GM12878 (cell line): Measurements from ENCODE around the gene ELP1. TPM values are rescaled to one million over a fixed set of nuclear protein-coding genes. Genes with fewer than 3 reads are reported as not detected.

Experiments
- ATAC-seq: fragments of 200-7000 bp; cut with Tn5 transposase; 3 replicates; pipeline ENCODE4 v1.9.1; 2020; ENCODE audit warnings: mild to moderate bottlenecking, moderate library complexity
- BruUV-seq: library from RNA; stranded (reverse); fragments of 400-500 nt; replicated peaks from 2 replicates; lab custom pipeline; 2021; lab: Mats Ljungman, UMichigan
- CTCF ChIA-PET: fragments of 300-600 bp; sonication (Branson Sonifier 250); formaldehyde crosslinking; extraction: SDS; loops from one replicate; lab custom pipeline; 2021; ENCODE audit warnings: inconsistent platforms; lab: Yijun Ruan, JAX
- POLR2A ChIA-PET: fragments of 350-600 bp; formaldehyde crosslinking; extraction: SDS; loops from one replicate; lab custom pipeline; 2021; ENCODE audit warnings: inconsistent platforms; lab: Charles Lee
- RAD21 ChIA-PET: fragments of 300-600 bp; sonication (Branson Sonifier 250); formaldehyde crosslinking; loops from one replicate; lab custom pipeline; 2023; ENCODE audit warnings: antibody characterized with exemption; ENCODE audit not compliant: unreplicated experiment; lab: Charles Lee
- SMC1A ChIA-PET: fragments of 300-600 bp; sonication (Branson Sonifier 250); formaldehyde crosslinking; loops from one replicate; lab custom pipeline; 2023; ENCODE audit not compliant: unreplicated experiment, uncharacterized antibody; lab: Charles Lee
- DNase-seq: peaks from one replicate; pipeline ENCODE4 v3.0.0-alpha.2; 2011; ENCODE audit warnings: low read depth, low spot score
- FAIRE-seq: peaks from 3 replicates; lab custom pipeline; 2011; peaks lifted over from hg19 to GRCh38; lab: Jason Lieb, UNC
- H2AFZ ChIP-seq: 2 replicates; pipeline ENCODE4 v1.6.0; 2011; ENCODE audit warnings: low read depth, low read length, control low read depth; ENCODE audit not compliant: control insufficient read depth
- H3K27ac ChIP-seq: 2 replicates; pipeline ENCODE4 v1.5.1; 2011; ENCODE audit warnings: control low read depth; ENCODE audit not compliant: control insufficient read depth, insufficient read depth
- H3K27me3 ChIP-seq, 2 experiments: replicated peaks in 1 of 2; 2 replicates each; pipeline versions ENCODE4 v1.6.0 to v1.6.1; 2011; ENCODE audit warnings: low read length in 1 of 2; ENCODE audit not compliant: control insufficient read depth in 2 of 2, insufficient read depth in 2 of 2
- H3K36me3 ChIP-seq, 2 experiments: 2 replicates each; pipeline ENCODE4 v1.5.1; 2011; ENCODE audit warnings: low read length in 1 of 2; ENCODE audit not compliant: control insufficient read depth in 2 of 2, insufficient read depth in 2 of 2
- H3K4me1 ChIP-seq: 2 replicates; pipeline ENCODE4 v1.6.1; 2011; ENCODE audit warnings: mild to moderate bottlenecking, low read length, moderate library complexity, mixed read lengths; ENCODE audit not compliant: control insufficient read depth, insufficient read depth
- H3K4me2 ChIP-seq: 2 replicates; pipeline ENCODE4 v1.6.0; 2011; ENCODE audit warnings: control low read depth; ENCODE audit not compliant: control insufficient read depth, insufficient read depth
- H3K4me3 ChIP-seq: fragments of 200-600 bp; sonication (generic); 2 replicates; pipeline ENCODE4 v1.5.1; 2016
- H3K79me2 ChIP-seq: 2 replicates; pipeline ENCODE4 v1.6.0; 2011; ENCODE audit warnings: low read length; ENCODE audit not compliant: control insufficient read depth, insufficient read depth
- H3K9ac ChIP-seq: 2 replicates; pipeline ENCODE4 v1.8.0; 2011; ENCODE audit warnings: low read length, control low read depth, mixed read lengths; ENCODE audit not compliant: control insufficient read depth, insufficient read depth
- H3K9me3 ChIP-seq: replicated peaks from 3 replicates; pipeline ENCODE4 v1.5.1; 2011; ENCODE audit warnings: mild to moderate bottlenecking, low read length; ENCODE audit not compliant: control insufficient read depth, insufficient read depth
- H4K20me1 ChIP-seq: 2 replicates; pipeline ENCODE4 v1.6.0; 2011; ENCODE audit not compliant: control insufficient read depth, insufficient read depth
- GATAD2B ChIP-seq: fragments of 450-650 bp; conservative IDR thresholded peaks from 2 replicates; pipeline ENCODE4 v1.6.1; 2017; ENCODE audit warnings: low read depth, mild to moderate bottlenecking, moderate library complexity
- HDAC2 ChIP-seq: fragments of 200-600 bp; sonication (generic); IDR thresholded peaks from 2 replicates; pipeline ENCODE4 v1.6.1; 2017
- MTA2 ChIP-seq: fragments of 450-650 bp; IDR thresholded peaks from 2 replicates; pipeline ENCODE4 v1.6.1; 2016; ENCODE audit warnings: low read depth, mild to moderate bottlenecking, moderate library complexity
- MXI1 ChIP-seq: fragments of 150-350 bp; IDR thresholded peaks from 2 replicates; pipeline ENCODE4 v1.6.1; 2011; ENCODE audit warnings: low read depth, mild to moderate bottlenecking, inconsistent platforms, low read length, improper control_type of control experiment
- NR2C1 ChIP-seq: fragments of 450-650 bp; IDR thresholded peaks from 2 replicates; pipeline ENCODE4 v1.6.1; 2017; ENCODE audit warnings: antibody characterized with exemption, mild to moderate bottlenecking, moderate library complexity
- TCF12 ChIP-seq: IDR thresholded peaks from 2 replicates; pipeline ENCODE4 v1.6.1; 2011; ENCODE audit warnings: low read depth, mild to moderate bottlenecking, low read length
- WGBS: methylation state at CpG from one replicate; pipeline ENCODE4 v1.1.6; 2016; ENCODE audit warnings: low lambda C conversion rate; ENCODE audit not compliant: insufficient replicate concordance, insufficient coverage; ENCODE audit errors: missing lambda C conversion rate; 5-methylcytosine and 5-hydroxymethylcytosine counted together
- in situ Hi-C: fragments of 300-500 bp; cut with MboI; formaldehyde crosslinking; loops from 9 replicates; pipeline ENCODE4 v1.14.3; 2018; ENCODE audit warnings: mixed read lengths
- intact Hi-C: fragments of 100-400 bp; cut with micrococcal nuclease; formaldehyde crosslinking; loops from one replicate; pipeline ENCODE4 v1.14.2; 2022; ENCODE audit not compliant: unreplicated experiment
- polyA plus RNA-seq, 11 experiments: library from polyadenylated mRNA; depleted of rRNA in 4 of 11; unstranded in 6 of 11; stranded (reverse) in 5 of 11; fragments of >200 nt; fragmentation: Nextera tagmentation in 4 of 11; fragmentation: Illumina TruSeq in 1 of 11; extraction: Ambion mirVana in 4 of 11; extraction: Trizol in 1 of 11; gene quantifications; 1 replicate in 1 of 11; 2 replicates in 10 of 11; pipeline versions ENCODE4 v1.2.1 to v1.2.3, GENCODE V29; 2011 to 2016; ENCODE audit warnings: inconsistent platforms in 2 of 11, missing spikeins in 2 of 11, low read depth in 1 of 11
- total RNA-seq, 4 experiments: library from RNA; depleted of rRNA in 3 of 4; stranded (reverse); fragments of >200 nt in 3 of 4; fragmentation: Illumina TruSeq in 1 of 4; extraction: Trizol in 1 of 4; gene quantifications; 2 replicates each; pipeline versions ENCODE4 v1.2.1 to v1.2.3, GENCODE V29; 2013 to 2021
- TF ChIP-seq, protein P1 (sequence below): fragments of 150-350 bp; IDR thresholded peaks from 2 replicates; pipeline ENCODE4 v1.6.1; 2014; ENCODE audit warnings: mild to moderate bottlenecking, low read depth, low read length
- TF ChIP-seq, protein P2 (sequence below): fragments of 450-650 bp; formaldehyde crosslinking; IDR thresholded peaks from 2 replicates; pipeline ENCODE4 v1.5.0; 2022; ENCODE audit warnings: mild to moderate bottlenecking, missing genetic modification characterization

The ELP1 gene
- total and polyA plus RNA-seq, 10 of the 15 experiments (the other 5 are each of a cell fraction or from before 2014, with no cell fraction given), result 9.7 to 29.9 (median 26.0) TPM

DNA sequence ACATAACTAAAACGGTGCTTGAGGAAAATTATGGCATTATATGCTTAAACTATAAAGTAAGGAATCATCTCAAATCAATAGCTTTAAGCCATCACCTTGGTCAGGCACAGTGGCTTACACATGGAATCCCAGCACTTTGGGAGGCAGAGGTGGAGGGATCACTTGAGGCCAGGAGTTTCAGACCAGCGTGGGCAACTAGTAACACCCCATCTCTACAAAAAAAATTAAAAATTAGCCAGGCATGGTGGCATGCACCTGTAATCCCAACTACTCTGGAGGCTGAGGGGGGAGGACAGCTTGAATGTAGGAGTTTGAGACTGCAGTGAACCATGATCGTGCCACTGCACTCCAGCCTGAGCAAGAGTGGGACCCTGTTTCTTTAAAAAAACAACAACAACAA lies 49.2 kb downstream of the ELP1 start (continued):
- TF ChIP-seq NR2C1 (no peak), MTA2 (no peak)
- TF ChIP-seq, protein P1, sequence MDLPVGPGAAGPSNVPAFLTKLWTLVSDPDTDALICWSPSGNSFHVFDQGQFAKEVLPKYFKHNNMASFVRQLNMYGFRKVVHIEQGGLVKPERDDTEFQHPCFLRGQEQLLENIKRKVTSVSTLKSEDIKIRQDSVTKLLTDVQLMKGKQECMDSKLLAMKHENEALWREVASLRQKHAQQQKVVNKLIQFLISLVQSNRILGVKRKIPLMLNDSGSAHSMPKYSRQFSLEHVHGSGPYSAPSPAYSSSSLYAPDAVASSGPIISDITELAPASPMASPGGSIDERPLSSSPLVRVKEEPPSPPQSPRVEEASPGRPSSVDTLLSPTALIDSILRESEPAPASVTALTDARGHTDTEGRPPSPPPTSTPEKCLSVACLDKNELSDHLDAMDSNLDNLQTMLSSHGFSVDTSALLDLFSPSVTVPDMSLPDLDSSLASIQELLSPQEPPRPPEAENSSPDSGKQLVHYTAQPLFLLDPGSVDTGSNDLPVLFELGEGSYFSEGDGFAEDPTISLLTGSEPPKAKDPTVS, result no peak
- TF ChIP-seq, protein P2, sequence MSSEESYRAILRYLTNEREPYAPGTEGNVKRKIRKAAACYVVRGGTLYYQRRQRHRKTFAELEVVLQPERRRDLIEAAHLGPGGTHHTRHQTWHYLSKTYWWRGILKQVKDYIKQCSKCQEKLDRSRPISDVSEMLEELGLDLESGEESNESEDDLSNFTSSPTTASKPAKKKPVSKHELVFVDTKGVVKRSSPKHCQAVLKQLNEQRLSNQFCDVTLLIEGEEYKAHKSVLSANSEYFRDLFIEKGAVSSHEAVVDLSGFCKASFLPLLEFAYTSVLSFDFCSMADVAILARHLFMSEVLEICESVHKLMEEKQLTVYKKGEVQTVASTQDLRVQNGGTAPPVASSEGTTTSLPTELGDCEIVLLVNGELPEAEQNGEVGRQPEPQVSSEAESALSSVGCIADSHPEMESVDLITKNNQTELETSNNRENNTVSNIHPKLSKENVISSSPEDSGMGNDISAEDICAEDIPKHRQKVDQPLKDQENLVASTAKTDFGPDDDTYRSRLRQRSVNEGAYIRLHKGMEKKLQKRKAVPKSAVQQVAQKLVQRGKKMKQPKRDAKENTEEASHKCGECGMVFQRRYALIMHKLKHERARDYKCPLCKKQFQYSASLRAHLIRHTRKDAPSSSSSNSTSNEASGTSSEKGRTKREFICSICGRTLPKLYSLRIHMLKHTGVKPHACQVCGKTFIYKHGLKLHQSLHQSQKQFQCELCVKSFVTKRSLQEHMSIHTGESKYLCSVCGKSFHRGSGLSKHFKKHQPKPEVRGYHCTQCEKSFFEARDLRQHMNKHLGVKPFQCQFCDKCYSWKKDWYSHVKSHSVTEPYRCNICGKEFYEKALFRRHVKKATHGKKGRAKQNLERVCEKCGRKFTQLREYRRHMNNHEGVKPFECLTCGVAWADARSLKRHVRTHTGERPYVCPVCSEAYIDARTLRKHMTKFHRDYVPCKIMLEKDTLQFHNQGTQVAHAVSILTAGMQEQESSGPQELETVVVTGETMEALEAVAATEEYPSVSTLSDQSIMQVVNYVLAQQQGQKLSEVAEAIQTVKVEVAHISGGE (CRISPR knock-in tag), result no peak

DNA sequence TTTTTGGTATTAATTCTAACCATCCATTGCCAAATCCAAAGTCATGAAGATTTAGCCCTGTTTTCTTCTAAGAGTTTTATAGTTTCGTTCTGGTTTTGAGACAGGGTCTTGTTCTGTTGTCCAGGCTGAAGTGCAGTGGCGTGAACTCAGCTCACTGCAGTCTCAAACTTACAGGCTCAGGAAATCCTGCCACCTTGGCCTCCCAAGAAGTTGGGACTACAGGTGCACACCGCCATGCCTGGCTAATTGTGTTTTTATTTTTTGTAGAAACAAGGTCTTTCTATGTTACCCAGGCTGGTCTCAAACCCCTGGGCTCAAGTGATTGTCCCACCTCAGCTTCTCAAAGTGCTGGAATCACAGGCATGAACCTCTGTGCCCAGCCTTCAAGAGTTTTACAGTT lies 50.8 kb downstream of the ELP1 start:
- Histone ChIP-seq H2AFZ (no peak overlapping the region), H3K4me2 (no peak overlapping the region), H3K27me3 (no peaks in the 10 kb centered on the region), H3K4me1 (peaks cover 8% of the 10 kb centered on the region), H3K9me3 (no peaks in the 10 kb centered on the region), H3K27ac (no peak overlapping the region), H3K4me3 (no peak overlapping the region), H4K20me1 (no peaks in the 10 kb centered on the region), H3K79me2 (no peaks in the 10 kb centered on the region), H3K9ac (no peak overlapping the region), H3K36me3 (peaks cover 4 to 8% of the 10 kb centered on the region in 2 experiments; a peak in 3 of 4 replicates)
- ATAC-seq, result no peak
- no peak for TF ChIP-seq TCF12
- no peak for TF ChIP-seq HDAC2
- no peak for TF ChIP-seq GATAD2B
- no peak for TF ChIP-seq MXI1
- DNase-seq, result no peak
- ChIA-PET POLR2A (no interaction called here), CTCF (interaction anchor here (0.6 to 1.2 kb wide), 3 partner anchors 11 to 719 kb away, joined by 3 to 4 read pairs (median 3); no protein-coding TSS in a partner anchor), RAD21 (no interaction called here), SMC1A (no interaction called here)
- intact Hi-C loops, result no loop called here
- in situ Hi-C loops, result no loop called here
- 100% methylated on average over 3 of the region's 3 CpGs for WGBS
- no TSS peak for BruUV-seq
- FAIRE-seq, result no peak
